Smooth muscle cell (in vitro differentiated cells): ENCODE data around the gene HMGXB4. TPM values are rescaled to one million over a fixed set of nuclear protein-coding genes. Genes with fewer than 3 reads are reported as not detected.

Source experiments
- DNase-seq: peaks from one replicate; lab custom pipeline; 2025; ENCODE audit not compliant: unreplicated experiment; lab: John Stamatoyannopoulos, UW
- H2AFZ ChIP-seq: fragments of 200-600 bp; sonication (generic); 2 replicates; pipeline ENCODE4 v1.6.0; 2016; ENCODE audit warnings: antibody characterized with exemption, low read depth, mild to moderate bottlenecking
- H3F3A ChIP-seq: fragments of 200-600 bp; sonication (generic); 2 replicates; pipeline ENCODE4 v1.6.0; 2017; ENCODE audit warnings: antibody characterized with exemption, low read depth
- H3K27ac ChIP-seq: fragments of 200-600 bp; sonication (generic); 2 replicates; pipeline ENCODE4 v1.5.1; 2016; ENCODE audit warnings: low read depth, mild to moderate bottlenecking
- H3K27me3 ChIP-seq: fragments of 200-600 bp; sonication (generic); 2 replicates; pipeline ENCODE4 v1.6.1; 2016; ENCODE audit warnings: low read depth, mild to moderate bottlenecking
- H3K36me3 ChIP-seq: fragments of 200-600 bp; sonication (generic); 2 replicates; pipeline ENCODE4 v1.5.1; 2016; ENCODE audit warnings: low read depth
- H3K4me1 ChIP-seq: fragments of 200-600 bp; sonication (generic); 2 replicates; pipeline ENCODE4 v1.5.1; 2016; ENCODE audit warnings: low read depth
- H3K4me2 ChIP-seq: fragments of 200-600 bp; sonication (generic); 2 replicates; pipeline ENCODE4 v1.6.0; 2016; ENCODE audit warnings: mild to moderate bottlenecking
- H3K4me3 ChIP-seq: fragments of 200-600 bp; sonication (generic); 2 replicates; pipeline ENCODE4 v1.5.1; 2016; ENCODE audit warnings: mild to moderate bottlenecking
- H3K79me2 ChIP-seq: fragments of 200-600 bp; sonication (generic); 2 replicates; pipeline ENCODE4 v1.6.0; 2016; ENCODE audit warnings: low read depth, mild to moderate bottlenecking
- H3K9ac ChIP-seq: fragments of 200-600 bp; sonication (generic); 2 replicates; pipeline ENCODE4 v1.6.0; 2016; ENCODE audit warnings: low read depth
- H3K9me3 ChIP-seq: fragments of 200-600 bp; sonication (generic); replicated peaks from 2 replicates; pipeline ENCODE4 v1.5.1; 2016; ENCODE audit warnings: low read depth
- H4K20me1 ChIP-seq: fragments of 200-600 bp; sonication (generic); 2 replicates; pipeline ENCODE4 v1.6.0; 2016; ENCODE audit warnings: low read depth
- CTCF ChIP-seq: fragments of 200-600 bp; sonication (generic); IDR thresholded peaks from 2 replicates; pipeline ENCODE4 v1.5.1; 2017; ENCODE audit warnings: borderline replicate concordance, mild to moderate bottlenecking, antibody characterized with exemption; ENCODE audit not compliant: insufficient read depth, poor library complexity, severe bottlenecking
- WGBS: methylation state at CpG from one replicate; pipeline ENCODE4 v1.1.7; 2016; ENCODE audit warnings: low lambda C conversion rate; 5-methylcytosine and 5-hydroxymethylcytosine counted together
- polyA plus RNA-seq: library from polyadenylated mRNA; unstranded; fragments of >200 nt; fragmentation: Nextera tagmentation; extraction: Ambion mirVana; gene quantifications from 2 replicates; pipeline ENCODE4 v1.2.1, GENCODE V29; 2016
- total RNA-seq: library from RNA; depleted of rRNA; stranded (reverse); fragments of >200 nt; gene quantifications from 2 replicates; pipeline ENCODE4 v1.2.3, GENCODE V29; 2014

HMGXB4 gene
- total and polyA plus RNA-seq, 2 experiments from 2014 or later: 28.2 to 34.1 TPM

GRCh38 chr22:35325209-35325608, 67.9 kb downstream of the HMGXB4 start:
- H3K4me2 ChIP-seq: no peak overlapping the region
- TF ChIP-seq CTCF: no peak
- H3K79me2 ChIP-seq: no peaks in the 10 kb centered on the region
- H3K27me3 ChIP-seq: no peaks in the 10 kb centered on the region
- H2AFZ ChIP-seq: no peak overlapping the region
- DNase-seq: no peak
- H3F3A ChIP-seq: no peaks in the 10 kb centered on the region
- H3K9ac ChIP-seq: no peak overlapping the region
- WGBS: 98% methylated on average over 5 of the region's 5 CpGs
- H3K9me3 ChIP-seq: no peaks in the 10 kb centered on the region
- H3K4me3 ChIP-seq: no peak overlapping the region
- peaks cover 21% of the 10 kb centered on the region for H4K20me1 ChIP-seq
- H3K36me3 ChIP-seq: no peaks in the 10 kb centered on the region
- no peak overlapping the region for H3K27ac ChIP-seq
- no peaks in the 10 kb centered on the region for H3K4me1 ChIP-seq

- peaks cover 4% of the 10 kb centered on the region for H3K36me3 ChIP-seq
- no peak for DNase-seq
- H4K20me1 ChIP-seq: peaks cover 9% of the 10 kb centered on the region
- H3K9ac ChIP-seq: no peak overlapping the region
- H3F3A ChIP-seq: no peaks in the 10 kb centered on the region
- no peaks in the 10 kb centered on the region for H3K27me3 ChIP-seq
- no peak overlapping the region for H3K27ac ChIP-seq
- H2AFZ ChIP-seq: no peak overlapping the region
- H3K9me3 ChIP-seq: no peaks in the 10 kb centered on the region
- no peak for TF ChIP-seq CTCF
- H3K79me2 ChIP-seq: no peaks in the 10 kb centered on the region
- H3K4me1 ChIP-seq: no peaks in the 10 kb centered on the region
- no peak overlapping the region for H3K4me3 ChIP-seq
- 96% methylated on average over 14 of the region's 17 CpGs for WGBS
- H3K4me2 ChIP-seq: no peak overlapping the region
These were observed 69.7 kb downstream of the HMGXB4 start for GRCh38 chr22:35326854-35327562.

GRCh38 chr22:35327690-35328471, 70.6 kb downstream of the HMGXB4 start:
- no peak overlapping the region for H3K9ac ChIP-seq
- no peaks in the 10 kb centered on the region for H3F3A ChIP-seq
- WGBS: 98% methylated on average over 21 of the region's 21 CpGs
- TF ChIP-seq CTCF: no peak
- no peak overlapping the region for H3K27ac ChIP-seq
- H2AFZ ChIP-seq: no peak overlapping the region
- no peaks in the 10 kb centered on the region for H3K4me1 ChIP-seq
- H4K20me1 ChIP-seq: peaks cover 3% of the 10 kb centered on the region
- no peaks in the 10 kb centered on the region for H3K9me3 ChIP-seq
- no peaks in the 10 kb centered on the region for H3K27me3 ChIP-seq
- peaks cover 4% of the 10 kb centered on the region for H3K36me3 ChIP-seq
- no peak overlapping the region for H3K4me2 ChIP-seq
- DNase-seq: no peak
- H3K79me2 ChIP-seq: no peaks in the 10 kb centered on the region
- H3K4me3 ChIP-seq: no peak overlapping the region
